HG03442 (cell line): ENCODE data around the gene PTPN6.

Experiments
- ATAC-seq: cut with Tn5 transposase; IDR thresholded peaks from one replicate; pipeline ENCODE4 v1.9.1; 2021; ENCODE audit warnings: mild to moderate bottlenecking, moderate library complexity; ENCODE audit not compliant: unreplicated experiment

The PTPN6 gene

GRCh38 chr12:6938353-6939190 is 12.6 kb upstream of the PTPN6 start:
- ATAC-seq, result no peak

DNA sequence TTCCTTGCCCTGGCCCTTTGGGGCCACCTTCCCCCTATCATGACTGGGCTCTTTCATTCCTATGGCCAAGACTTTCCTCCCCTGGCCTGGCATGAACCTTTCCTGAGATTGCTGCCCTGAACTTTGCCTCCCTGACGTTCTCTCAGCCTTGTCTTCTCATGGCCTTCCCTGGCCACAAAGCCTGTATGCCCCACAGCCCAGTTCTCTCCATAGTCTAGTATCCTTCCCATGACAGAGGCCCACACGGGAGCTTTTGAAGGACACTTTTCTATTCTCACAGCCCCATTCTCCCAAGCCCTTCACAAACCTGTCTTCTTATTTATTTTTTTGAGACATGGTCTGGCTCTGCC is 12.0 kb upstream of the PTPN6 start:
- ATAC-seq, result no peak

GRCh38 chr12:6941267-6941666 is 9.9 kb upstream of the PTPN6 start:
- no peak for ATAC-seq

DNA sequence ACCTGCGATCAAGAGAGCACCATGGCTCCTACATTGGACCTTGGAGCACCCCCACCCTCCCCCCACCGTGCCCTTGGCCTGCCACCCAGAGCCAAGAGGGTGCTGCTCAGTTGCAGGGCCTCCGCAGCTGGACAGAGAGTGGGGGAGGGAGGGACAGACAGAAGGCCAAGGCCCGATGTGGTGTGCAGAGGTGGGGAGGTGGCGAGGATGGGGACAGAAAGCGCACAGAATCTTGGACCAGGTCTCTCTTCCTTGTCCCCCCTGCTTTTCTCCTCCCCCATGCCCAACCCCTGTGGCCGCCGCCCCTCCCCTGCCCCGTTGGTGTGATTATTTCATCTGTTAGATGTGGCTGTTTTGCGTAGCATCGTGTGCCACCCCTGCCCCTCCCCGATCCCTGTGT is 9.4 kb upstream of the PTPN6 start:
- no peak for ATAC-seq

DNA sequence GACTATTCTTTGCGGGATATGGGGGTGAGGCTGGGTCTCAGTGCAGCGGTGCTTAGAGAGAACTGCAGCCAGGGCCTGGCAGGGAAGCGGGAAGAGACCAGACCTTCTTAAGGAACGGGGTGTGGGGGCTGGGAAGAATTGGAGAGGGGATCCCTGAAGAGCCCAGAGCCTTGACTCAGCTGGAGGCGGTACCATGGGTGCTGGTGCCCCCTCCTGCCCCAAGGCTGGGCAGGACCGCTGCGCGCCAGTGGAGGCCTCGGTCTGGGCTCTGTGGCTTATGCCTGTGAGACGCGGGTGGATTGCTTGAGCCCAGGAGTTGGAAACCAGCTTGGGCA is 8.9 kb upstream of the PTPN6 start:
- no peak for ATAC-seq

GRCh38 chr12:6943389-6943721 is 7.8 kb upstream of the PTPN6 start:
- ATAC-seq, result peak; percentile 21

GRCh38 chr12:6943722-6944380 is 7.3 kb upstream of the PTPN6 start, which contains the start of the genes C12orf57 and RNU7-1:
Gene C12orf57, plus strand, starts transcription at chr12:6944022. Its CDS starts 100 bp downstream, at chr12:6944122.
Gene RNU7-1, plus strand, starts transcription at chr12:6943816.
- peak; percentile 24 for ATAC-seq

DNA sequence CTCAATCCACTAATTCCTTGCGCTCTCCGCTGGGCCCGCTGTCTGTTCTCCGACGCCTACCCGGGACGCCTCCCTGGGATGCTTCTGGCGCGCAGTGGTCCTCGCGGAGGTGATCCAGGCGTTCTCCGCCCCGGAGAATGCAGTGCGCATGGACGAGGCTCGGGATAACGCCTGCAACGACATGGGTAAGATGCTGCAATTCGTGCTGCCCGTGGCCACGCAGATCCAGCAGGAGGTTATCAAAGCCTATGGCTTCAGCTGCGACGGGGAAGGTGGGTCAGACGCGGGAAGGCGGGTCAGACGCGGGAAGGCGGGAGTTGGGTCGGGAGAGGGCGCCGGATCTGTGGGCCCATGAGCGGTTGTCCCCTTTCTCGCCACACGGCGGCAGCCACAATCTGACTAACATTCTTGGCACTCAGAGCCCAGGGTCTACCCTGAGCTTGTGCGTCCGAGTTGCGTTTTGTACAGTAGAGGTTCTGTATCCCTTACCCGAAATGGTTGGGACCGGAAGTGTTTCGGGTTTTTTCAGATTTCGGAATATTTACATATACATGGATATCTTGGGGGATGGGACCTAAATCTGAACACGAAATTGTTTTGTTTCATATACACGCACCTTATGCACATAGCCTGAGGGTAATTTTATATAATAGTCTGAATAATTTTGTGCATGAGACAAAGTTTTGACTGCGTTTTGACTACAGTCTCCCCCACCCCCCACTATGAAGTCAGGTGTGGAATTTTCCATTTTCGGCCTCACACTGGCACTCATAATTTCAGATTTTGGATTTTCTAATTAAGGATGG is 6.6 kb upstream of the PTPN6 start:
- ATAC-seq, result peak; percentile 34

GRCh38 chr12:6945613-6946012 is 5.5 kb upstream of the PTPN6 start:
- no peak for ATAC-seq

DNA sequence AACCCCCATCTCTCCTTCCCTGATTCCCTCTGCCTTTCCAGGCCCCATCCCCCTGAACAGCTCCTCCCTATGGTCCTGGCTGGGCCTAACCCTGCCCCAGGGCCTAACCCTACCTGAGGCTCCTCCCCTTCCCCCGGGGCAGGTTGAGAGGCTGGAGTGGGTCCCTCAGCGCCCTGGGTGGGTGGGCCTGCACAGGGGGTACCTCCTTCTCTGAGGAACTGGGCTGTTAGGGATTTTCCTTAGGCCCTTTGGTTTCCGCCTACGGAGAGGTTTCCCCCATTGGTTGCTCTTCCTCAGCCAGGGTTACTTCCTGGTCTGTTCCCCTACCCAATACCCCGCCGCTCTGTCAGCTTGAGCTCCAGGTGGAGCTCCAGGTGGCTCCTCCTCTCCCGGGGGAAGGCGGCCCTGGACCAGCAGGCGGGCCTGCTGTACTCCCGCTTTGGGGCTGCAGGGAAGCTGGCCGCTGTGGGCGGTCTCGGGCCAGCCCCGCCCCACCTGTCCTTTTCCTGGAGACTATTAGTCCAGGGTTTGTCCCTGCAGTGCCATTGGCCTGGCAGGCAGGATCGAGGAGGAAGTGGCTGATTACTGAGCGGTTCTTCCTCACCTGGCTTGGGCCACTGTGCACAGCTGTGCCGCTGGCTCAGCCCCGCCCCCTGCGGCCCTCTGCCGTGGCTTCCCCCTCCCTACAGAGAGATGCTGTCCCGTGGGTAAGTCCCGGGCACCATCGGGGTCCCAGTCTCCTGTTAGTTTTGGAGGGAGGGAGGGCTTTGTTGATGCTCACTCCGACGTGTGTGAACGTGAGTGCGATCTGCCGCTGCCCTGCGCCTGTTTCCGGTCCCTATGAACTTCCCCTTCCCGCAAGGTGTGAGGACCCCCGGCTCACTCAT is 4.9 kb upstream of the PTPN6 start:
- ATAC-seq, result no peak

GRCh38 chr12:6946920-6947374 is 4.2 kb upstream of the PTPN6 start:
- no peak for ATAC-seq

- no peak for ATAC-seq
Measured at GRCh38 chr12:6947615-6948014, 3.5 kb upstream of the PTPN6 start.

- ATAC-seq, result no peak
Measured at GRCh38 chr12:6948873-6949594, 2.1 kb upstream of the PTPN6 start.

GRCh38 chr12:6950401-6950801 is 755 bp upstream of the PTPN6 start:
- no peak for ATAC-seq

GRCh38 chr12:6951551-6952120 is 480 bp downstream of the PTPN6 start:
- no peak for ATAC-seq

DNA sequence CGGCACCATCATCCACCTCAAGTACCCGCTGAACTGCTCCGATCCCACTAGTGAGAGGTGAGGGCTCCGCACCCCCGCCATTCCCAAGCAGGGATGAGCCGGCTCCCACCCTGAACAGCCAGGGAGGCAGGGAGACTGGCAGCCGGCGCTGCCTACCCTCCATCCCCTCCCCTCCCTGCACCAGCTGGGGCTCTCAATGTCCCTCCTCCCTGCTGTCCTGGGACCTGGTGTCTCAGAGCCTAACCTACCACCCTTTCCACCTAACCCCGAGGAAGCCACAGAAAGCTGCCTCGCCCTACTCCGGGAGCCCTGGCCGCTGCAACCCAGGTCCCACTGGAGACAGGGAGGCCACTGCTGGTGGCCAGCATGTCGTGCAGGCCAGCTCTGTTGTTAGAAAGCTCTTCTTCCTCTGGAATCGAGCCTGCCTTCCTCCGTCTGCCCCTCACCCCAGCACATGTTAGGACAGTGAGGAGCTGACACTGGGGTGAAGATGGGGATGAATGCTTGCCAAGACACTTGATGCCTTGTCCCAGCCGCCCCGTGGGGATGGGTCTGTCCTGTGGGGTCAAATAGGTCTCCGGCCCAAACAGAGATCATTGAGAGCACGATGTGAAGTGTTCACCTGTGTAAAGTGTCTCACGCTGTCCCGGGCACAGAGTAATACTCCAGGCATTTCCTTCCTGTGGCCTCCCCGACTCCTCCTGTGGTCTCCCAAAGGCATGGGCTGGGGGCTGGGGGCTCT is 1.1 kb downstream of the PTPN6 start:
- ATAC-seq, result no peak

DNA sequence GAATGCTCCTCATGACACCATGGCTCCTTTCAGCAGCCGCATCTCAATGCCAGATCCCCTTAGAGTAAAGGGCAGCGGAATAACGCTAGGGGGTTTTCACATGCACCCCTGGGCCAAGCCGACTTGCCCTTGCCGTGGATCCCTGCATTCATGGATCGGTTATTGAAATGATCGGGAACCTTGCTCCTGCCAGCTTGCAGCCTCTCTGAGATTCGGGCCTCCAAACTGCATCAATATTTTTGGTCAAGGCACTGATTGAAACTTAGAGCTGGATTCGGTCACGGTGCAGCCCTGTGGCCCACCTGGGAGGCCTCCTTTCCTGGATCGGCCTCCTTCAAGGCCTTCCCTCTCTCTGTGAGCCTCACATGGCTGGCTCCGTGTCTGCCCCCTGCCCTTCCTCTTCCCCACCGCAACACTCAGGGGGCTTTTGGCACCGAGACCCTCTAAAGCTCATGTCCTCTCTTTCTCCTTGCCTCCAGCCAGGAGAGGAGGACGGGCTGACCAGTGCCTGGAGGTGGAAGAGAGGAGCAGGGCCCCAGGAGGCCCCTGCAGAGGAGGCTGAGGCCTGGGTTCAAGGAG is 1.8 kb downstream of the PTPN6 start:
- ATAC-seq, result no peak

DNA sequence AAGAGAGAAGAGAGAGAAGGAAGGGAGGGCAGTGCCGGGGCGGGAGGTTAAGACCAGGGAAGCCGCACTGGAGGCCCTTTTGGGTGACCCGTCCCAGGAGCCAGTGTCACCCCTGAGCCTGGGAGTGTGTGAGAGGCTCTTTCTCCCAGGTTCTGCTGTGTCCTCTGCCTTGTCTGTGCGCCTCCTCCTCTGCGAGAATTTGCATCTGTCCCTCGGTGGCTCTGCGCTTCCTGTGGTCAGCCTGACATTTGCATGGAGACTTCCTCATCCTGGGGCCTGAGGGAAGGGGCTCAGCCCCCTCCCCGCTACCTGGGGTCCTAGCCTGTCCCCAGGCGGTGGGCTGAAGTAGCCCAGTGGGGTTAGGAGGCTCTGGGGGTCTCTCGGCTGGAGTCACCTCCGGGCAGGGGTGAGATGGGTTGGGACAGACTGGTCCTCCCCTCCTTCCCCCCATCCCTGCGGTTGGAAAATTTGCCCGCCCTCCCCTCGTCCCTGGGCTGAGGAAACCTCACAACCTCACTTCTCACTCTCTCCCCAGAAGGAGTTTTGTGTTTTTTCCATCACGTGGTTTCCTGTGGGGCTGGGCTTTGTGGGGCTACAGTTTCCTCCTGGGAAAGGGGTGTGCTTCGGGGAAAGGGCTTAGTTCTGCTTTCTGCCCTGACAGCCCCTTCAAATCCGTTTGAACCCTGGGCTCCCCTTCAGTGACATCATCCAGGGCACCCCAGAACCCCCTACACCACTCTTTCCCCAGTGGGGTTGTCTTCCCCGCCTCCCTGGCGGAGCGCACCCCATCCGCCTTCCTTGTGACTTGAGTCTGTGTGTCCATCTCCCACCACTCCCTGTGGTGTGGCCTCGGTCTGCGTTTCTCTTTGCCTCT is 2.5 kb downstream of the PTPN6 start:
- ATAC-seq, result peak; percentile 33
